ENCODE measurements around the gene ARHGAP28.

GRCh38 chr18:6781142-6781714 is 51.7 kb downstream of the ARHGAP28 start:
- TF ChIP-seq CTCF (IDR thresholded peaks at IDR 0.05) (no peak), POLR2AphosphoS5 (IDR thresholded peaks at IDR 0.05) (no peak), POLR2A (IDR thresholded peaks at IDR 0.05) (no peak), EP300 (IDR thresholded peaks at IDR 0.05) (no peak)
